Renal pelvis (tissue), 4 donors: ENCODE data around the gene HOXA9. TPM values are rescaled to one million over a fixed set of nuclear protein-coding genes. Genes with fewer than 3 reads are reported as not detected.

Experiments
- DNase-seq: peaks from one replicate; pipeline ENCODE4 v3.0.0-alpha.2; 2013
- polyA plus RNA-seq, 3 donors: library from polyadenylated mRNA; unstranded; fragments of 120-200 nt; gene quantifications; one replicate each; pipeline ENCODE4 v1.2.1, GENCODE V29; 2013; ENCODE audit not compliant: insufficient read length in 3 of 3

The HOXA9 gene
- polyA plus RNA-seq, 3 donors: 102 to 118 (median 115) TPM

GRCh38 chr7:27156916-27157701 lies 8.2 kb downstream of the HOXA9 start:
- DNase-seq: no peak

GRCh38 chr7:27156508-27156898 lies 8.8 kb downstream of the HOXA9 start, which contains the start of gene HOXA7:
HOXA7 (minus strand) TSS chr7:27156675; CDS start chr7:27156545, 130 bp downstream.
- DNase-seq: peak; percentile 94

GRCh38 chr7:27155816-27156507 lies 9.4 kb downstream of the HOXA9 start:
- no peak for DNase-seq

- DNase-seq: no peak
Measured at GRCh38 chr7:27154901-27155815, 10.2 kb downstream of the HOXA9 start.

GRCh38 chr7:27154369-27154768 lies 11.0 kb downstream of the HOXA9 start:
- no peak for DNase-seq

GRCh38 chr7:27153526-27153925 lies 11.8 kb downstream of the HOXA9 start:
- DNase-seq: no peak

GRCh38 chr7:27152816-27153442 lies 12.4 kb downstream of the HOXA9 start:
- DNase-seq: no peak

GRCh38 chr7:27151931-27152815 lies 13.2 kb downstream of the HOXA9 start, which contains the start of gene HOXA3:
HOXA3 (minus strand) TSS chr7:27152583; CDS start chr7:27110640, 41,943 bp downstream.
- DNase-seq: peak; percentile 95

- no peak for DNase-seq
Measured at GRCh38 chr7:27151341-27151930, 13.9 kb downstream of the HOXA9 start.

GRCh38 chr7:27150568-27151340 lies 14.6 kb downstream of the HOXA9 start:
- no peak for DNase-seq

GRCh38 chr7:27149842-27150567 lies 15.3 kb downstream of the HOXA9 start:
- no peak for DNase-seq

- no peak for DNase-seq
Measured at GRCh38 chr7:27148756-27149641, 16.3 kb downstream of the HOXA9 start.

- DNase-seq: no peak
Measured at GRCh38 chr7:27148031-27148755, 17.1 kb downstream of the HOXA9 start.

GRCh38 chr7:27147199-27148030 lies 17.9 kb downstream of the HOXA9 start, which contains the start of gene HOXA6:
HOXA6 (minus strand) TSS chr7:27147774; CDS start chr7:27147749, 25 bp downstream.
- DNase-seq: no peak

- no peak for DNase-seq
Measured at GRCh38 chr7:27146491-27147198, 18.7 kb downstream of the HOXA9 start.
